GM13976 (cell line): ENCODE measurements around the gene EXOSC1.

Source experiments
- DNase-seq: peaks from one replicate; pipeline ENCODE4 v3.0.0; 2012; ENCODE audit warnings: low spot score
- in situ Hi-C: fragments of 300-500 bp; cut with MboI; formaldehyde crosslinking; loops from one replicate; pipeline ENCODE4 v1.12.0; 2022; ENCODE audit warnings: low sequenced_read_pairs, mixed read lengths, inconsistent platforms; ENCODE audit not compliant: unreplicated experiment
- TF ChIP-seq, protein P1 (sequence below): IDR thresholded peaks from 2 replicates; pipeline ENCODE4 v1.5.1; 2012; ENCODE audit warnings: borderline replicate concordance, mild to moderate bottlenecking; ENCODE audit not compliant: insufficient read depth; ENCODE audit errors: extremely low read depth, missing control alignments, control extremely low read depth

EXOSC1 gene

DNA sequence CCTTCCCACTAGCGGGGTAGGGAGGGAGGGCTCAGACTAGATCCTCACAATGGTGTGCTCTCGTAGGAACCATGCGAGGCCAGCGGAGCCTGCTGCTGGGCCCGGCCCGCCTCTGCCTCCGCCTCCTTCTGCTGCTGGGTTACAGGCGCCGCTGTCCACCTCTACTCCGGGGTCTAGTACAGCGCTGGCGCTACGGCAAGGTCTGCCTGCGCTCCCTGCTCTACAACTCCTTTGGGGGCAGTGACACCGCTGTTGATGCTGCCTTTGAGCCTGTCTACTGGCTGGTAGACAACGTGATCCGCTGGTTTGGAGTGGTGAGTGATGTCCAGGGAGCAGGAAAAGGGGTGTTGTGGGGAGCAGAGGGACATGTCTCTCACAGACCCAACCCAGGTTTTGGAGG lies 5.8 kb upstream of the EXOSC1 start:
- in situ Hi-C loops, result no loop called here
- no peak for DNase-seq
- TF ChIP-seq, protein P1, sequence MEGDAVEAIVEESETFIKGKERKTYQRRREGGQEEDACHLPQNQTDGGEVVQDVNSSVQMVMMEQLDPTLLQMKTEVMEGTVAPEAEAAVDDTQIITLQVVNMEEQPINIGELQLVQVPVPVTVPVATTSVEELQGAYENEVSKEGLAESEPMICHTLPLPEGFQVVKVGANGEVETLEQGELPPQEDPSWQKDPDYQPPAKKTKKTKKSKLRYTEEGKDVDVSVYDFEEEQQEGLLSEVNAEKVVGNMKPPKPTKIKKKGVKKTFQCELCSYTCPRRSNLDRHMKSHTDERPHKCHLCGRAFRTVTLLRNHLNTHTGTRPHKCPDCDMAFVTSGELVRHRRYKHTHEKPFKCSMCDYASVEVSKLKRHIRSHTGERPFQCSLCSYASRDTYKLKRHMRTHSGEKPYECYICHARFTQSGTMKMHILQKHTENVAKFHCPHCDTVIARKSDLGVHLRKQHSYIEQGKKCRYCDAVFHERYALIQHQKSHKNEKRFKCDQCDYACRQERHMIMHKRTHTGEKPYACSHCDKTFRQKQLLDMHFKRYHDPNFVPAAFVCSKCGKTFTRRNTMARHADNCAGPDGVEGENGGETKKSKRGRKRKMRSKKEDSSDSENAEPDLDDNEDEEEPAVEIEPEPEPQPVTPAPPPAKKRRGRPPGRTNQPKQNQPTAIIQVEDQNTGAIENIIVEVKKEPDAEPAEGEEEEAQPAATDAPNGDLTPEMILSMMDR, result no peak

DNA sequence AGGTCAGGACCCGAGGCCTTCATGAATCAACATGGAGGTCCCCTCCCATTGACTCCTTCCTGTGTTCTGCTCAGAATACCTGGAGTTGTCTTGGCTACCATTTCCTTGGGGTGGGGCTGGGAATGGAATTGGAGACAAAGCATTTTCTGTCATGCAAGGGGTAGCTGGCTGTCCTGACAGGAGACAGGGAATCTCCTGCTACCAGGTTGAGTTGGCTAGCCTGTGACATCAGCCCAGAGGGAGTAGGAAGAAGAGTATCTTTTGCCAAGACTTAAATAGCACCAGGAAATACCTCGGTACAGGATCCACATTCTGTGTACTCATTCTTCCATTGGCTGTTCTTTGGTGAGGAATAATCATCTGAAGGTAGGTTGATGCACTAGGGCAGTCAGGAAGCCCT lies 5.0 kb upstream of the EXOSC1 start:
- DNase-seq, result no peak
- in situ Hi-C loops, result no loop called here
- TF ChIP-seq, protein P1, result no peak

DNA sequence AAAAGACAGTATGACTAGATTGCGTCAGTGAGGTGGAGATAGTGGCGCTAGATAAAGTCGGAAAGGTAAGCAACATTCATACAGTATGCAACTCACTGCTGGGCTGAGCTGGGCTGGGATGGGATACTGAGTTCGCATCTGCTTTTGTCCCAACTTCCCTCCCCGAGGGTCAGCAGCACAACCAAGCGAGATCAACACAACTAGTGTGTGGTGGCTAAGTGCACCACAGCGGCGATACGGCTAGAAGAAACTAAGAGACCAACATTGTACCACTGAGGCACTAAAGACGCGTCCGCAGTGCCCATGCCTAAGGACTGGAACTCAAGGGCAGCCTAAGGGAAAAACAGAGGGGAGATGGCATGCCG lies 467 bp downstream of the EXOSC1 start:
- in situ Hi-C loops, result no loop called here
- TF ChIP-seq, protein P1, result no peak
- no peak for DNase-seq

DNA sequence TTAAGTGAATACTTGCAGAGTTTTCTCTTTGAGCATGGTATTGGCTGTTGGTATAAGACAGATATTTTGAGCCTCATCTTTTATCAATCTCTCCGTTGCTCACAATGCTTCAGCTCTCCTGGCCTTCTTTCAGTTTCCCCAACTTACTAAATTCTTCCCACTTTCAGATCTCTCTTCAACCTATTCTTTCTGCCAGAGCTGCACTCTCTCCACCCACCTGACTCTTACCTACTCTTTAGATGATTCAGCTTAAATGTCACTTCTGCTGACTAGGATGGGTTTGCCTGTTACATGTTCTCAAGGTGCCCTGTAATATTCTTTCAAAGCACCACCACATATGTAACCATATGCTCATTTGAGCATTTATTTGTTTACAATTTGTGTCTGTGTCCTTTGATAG lies 1.6 kb downstream of the EXOSC1 start:
- TF ChIP-seq, protein P1, result no peak
- DNase-seq, result no peak
- in situ Hi-C loops, result no loop called here

DNA sequence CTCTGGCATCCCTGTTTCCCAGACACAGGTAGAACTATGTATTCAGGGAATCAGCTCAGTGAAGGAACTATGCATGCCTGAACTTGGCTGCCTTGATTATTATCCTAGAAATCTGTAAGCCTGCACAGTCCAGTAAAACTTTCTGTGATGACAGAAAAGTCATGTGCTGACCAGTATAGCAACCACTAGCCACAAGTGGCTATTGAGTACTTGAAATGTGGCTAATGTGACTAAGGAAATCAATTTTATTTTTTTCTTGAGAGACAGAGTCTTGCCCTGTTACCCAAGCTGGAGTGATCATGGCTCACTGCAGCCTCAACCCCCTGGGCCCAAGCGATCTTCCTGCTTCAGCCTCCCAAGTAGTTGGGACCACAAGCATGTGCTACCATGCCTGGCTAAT lies 3.5 kb downstream of the EXOSC1 start:
- TF ChIP-seq, protein P1, result no peak
- in situ Hi-C loops, result no loop called here
- DNase-seq, result no peak

DNA sequence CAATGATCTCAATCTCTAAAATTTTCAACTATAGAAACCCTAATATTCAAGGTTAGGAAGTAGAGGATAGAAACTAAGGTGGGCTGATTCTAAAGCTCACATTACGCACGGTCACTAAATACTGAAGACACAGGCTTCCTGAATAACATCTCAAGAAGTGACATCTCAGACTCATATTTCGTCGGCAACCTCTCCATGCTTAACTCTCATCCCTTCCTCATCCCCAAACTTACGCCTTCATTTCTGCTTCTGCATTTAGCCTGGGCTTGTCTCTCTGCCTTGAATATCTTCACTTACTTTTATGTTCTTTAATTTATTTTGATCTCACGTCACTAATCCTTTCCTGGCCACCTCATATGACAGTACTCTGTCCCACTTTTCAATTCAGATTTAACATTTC lies 10.6 kb downstream of the EXOSC1 start:
- DNase-seq, result no peak
- in situ Hi-C loops, result no loop called here
- TF ChIP-seq, protein P1, result no peak

DNA sequence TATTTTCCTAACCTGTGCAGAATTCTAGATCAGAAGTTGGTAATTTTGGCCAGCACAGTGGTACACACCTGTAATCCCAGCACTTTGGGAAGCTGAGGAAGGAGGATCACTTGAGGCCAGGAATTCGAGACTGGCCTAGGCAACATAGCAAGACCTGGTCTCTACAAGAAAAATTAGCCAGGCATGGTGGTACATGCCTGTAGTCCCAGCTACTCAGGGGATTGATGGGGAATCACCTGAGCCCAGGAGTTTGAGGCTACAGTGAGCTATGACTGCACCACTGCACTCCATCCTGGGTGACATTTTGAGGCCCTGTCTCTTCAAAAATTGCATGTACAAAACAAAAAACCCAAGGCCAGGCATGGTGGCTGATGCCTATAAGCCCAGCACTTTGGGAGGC lies 11.2 kb downstream of the EXOSC1 start:
- TF ChIP-seq, protein P1, result no peak
- in situ Hi-C loops, result no loop called here

More for the DNA sequence above, 11.2 kb downstream of the EXOSC1 start:
- no peak for DNase-seq
